Loucy (cell line): ENCODE measurements around the gene SLC15A3.

ENCODE experiments used
- CTCF ChIP-seq: fragments of 200-600 bp; sonication (generic); conservative IDR thresholded peaks from 2 replicates; pipeline ENCODE4 v1.5.1; 2014; ENCODE audit warnings: mild to moderate bottlenecking, antibody characterized with exemption, low read length
- EZH2phosphoT487 ChIP-seq: fragments of 200-600 bp; IDR thresholded peaks from 2 replicates; pipeline ENCODE4 v1.6.1; 2018; ENCODE audit warnings: antibody characterized with exemption, mild to moderate bottlenecking, moderate library complexity, borderline replicate concordance

- no peak for TF ChIP-seq CTCF
- no peak for TF ChIP-seq EZH2phosphoT487
Measured at GRCh38 chr11:60946601-60947264, 5.2 kb downstream of the SLC15A3 start.
